Endothelial cell of umbilical vein (primary cell): ENCODE results near the gene SEZ6L. TPM values are rescaled to one million over a fixed set of nuclear protein-coding genes. Genes with fewer than 3 reads are reported as not detected.

ENCODE experiments used
- BruUV-seq: library from RNA; stranded (reverse); fragments of 400-500 nt; replicated peaks from 2 replicates; lab custom pipeline; 2021; lab: Mats Ljungman, UMichigan
- CTCF ChIA-PET: fragments of 300-600, 350-600 bp; sonication (Branson Sonifier 250); formaldehyde crosslinking; loops from one replicate; lab custom pipeline; 2021; ENCODE audit warnings: antibody characterized with exemption, inconsistent platforms; lab: Charles Lee
- POLR2A ChIA-PET: fragments of 300-600, 350-600 bp; sonication (Branson Sonifier 250); formaldehyde crosslinking; loops from one replicate; lab custom pipeline; 2021; ENCODE audit warnings: antibody characterized with exemption, inconsistent platforms; lab: Charles Lee
- DNase-seq: peaks from one replicate; pipeline ENCODE4 v3.0.0-alpha.2; 2011; ENCODE audit warnings: low read depth, low spot score
- FAIRE-seq: peaks from 2 replicates; lab custom pipeline; 2011; peaks lifted over from hg19 to GRCh38; lab: Jason Lieb, UNC
- H2AFZ ChIP-seq: 2 replicates; pipeline ENCODE4 v1.6.0; 2012; ENCODE audit warnings: low read depth, low read length, control low read depth, inconsistent platforms
- H3K27ac ChIP-seq: 2 replicates; pipeline ENCODE4 v1.5.1; 2011; ENCODE audit warnings: low read depth, mild to moderate bottlenecking, control low read depth, low read length, moderate library complexity; ENCODE audit not compliant: insufficient read depth
- H3K27me3 ChIP-seq, 2 experiments: 2 replicates each; pipeline versions ENCODE4 v1.6.0 to v1.6.1; 2011; ENCODE audit warnings: low read length in 2 of 2, mixed read lengths in 1 of 2; ENCODE audit not compliant: control insufficient read depth in 2 of 2, insufficient read depth in 2 of 2
- H3K36me3 ChIP-seq, 2 experiments: 2 replicates in 1 of 2; 3 replicates in 1 of 2; pipeline ENCODE4 v1.5.1; 2011; ENCODE audit warnings: low read length in 2 of 2, mild to moderate bottlenecking in 1 of 2, moderate library complexity in 1 of 2; ENCODE audit not compliant: control insufficient read depth in 2 of 2, insufficient read depth in 2 of 2; ENCODE audit errors: extremely low read depth in 1 of 2
- H3K4me1 ChIP-seq: 3 replicates; pipeline ENCODE4 v1.5.1; 2011; ENCODE audit warnings: mild to moderate bottlenecking, low read length; ENCODE audit not compliant: control insufficient read depth, insufficient read depth; ENCODE audit errors: extremely low read depth
- H3K4me2 ChIP-seq: 2 replicates; pipeline ENCODE4 v1.6.1; 2011; ENCODE audit warnings: low read length, control low read depth, mixed read lengths; ENCODE audit not compliant: insufficient read depth
- H3K4me3 ChIP-seq, 3 experiments: fragments of 200-600 bp in 1 of 3; sonication (generic), shearing (Covaris generic) in 1 of 3; replicated peaks in 1 of 3; 2 replicates each; pipeline ENCODE4 v1.5.1; 2011 to 2016; ENCODE audit warnings: control low read depth in 3 of 3, low read length in 3 of 3, mild to moderate bottlenecking in 2 of 3, inconsistent platforms in 1 of 3, low read depth in 1 of 3, moderate library complexity in 1 of 3; ENCODE audit not compliant: insufficient read depth in 1 of 3
- H3K79me2 ChIP-seq: 2 replicates; pipeline ENCODE4 v1.6.0; 2012; ENCODE audit warnings: low read length, inconsistent platforms; ENCODE audit not compliant: control insufficient read depth, insufficient read depth
- H3K9ac ChIP-seq: replicated peaks from 2 replicates; pipeline ENCODE3; 2011; ENCODE audit warnings: low read length, control low read depth; ENCODE audit not compliant: insufficient read depth; ENCODE audit errors: extremely low read depth
- H3K9me1 ChIP-seq: replicated peaks from 3 replicates; pipeline ENCODE4 v1.6.0; 2011; ENCODE audit warnings: mild to moderate bottlenecking, low read length; ENCODE audit not compliant: control insufficient read depth, insufficient read depth; ENCODE audit errors: extremely low read depth
- H3K9me3 ChIP-seq: replicated peaks from 2 replicates; pipeline ENCODE4 v1.5.1; 2012; ENCODE audit warnings: low read length, inconsistent platforms; ENCODE audit not compliant: control insufficient read depth, insufficient read depth
- H4K20me1 ChIP-seq: replicated peaks from 2 replicates; pipeline ENCODE3; 2011; ENCODE audit warnings: mild to moderate bottlenecking, low read length; ENCODE audit not compliant: control insufficient read depth, insufficient read depth; ENCODE audit errors: extremely low read depth
- CTCF ChIP-seq, 2 donors: IDR thresholded peaks; 1 replicate in 1 of 2; 2 replicates in 1 of 2; pipeline ENCODE4 v1.5.1; 2011; ENCODE audit warnings: low read length in 2 of 2, mild to moderate bottlenecking in 2 of 2, moderate library complexity in 2 of 2, control low read depth in 1 of 2, inconsistent platforms in 1 of 2, low read depth in 1 of 2; ENCODE audit not compliant: insufficient read depth in 1 of 2; ENCODE audit errors: extremely low read depth in 1 of 2
- EZH2 ChIP-seq: IDR thresholded peaks from 2 replicates; pipeline ENCODE4 v1.6.1; 2012; ENCODE audit warnings: borderline replicate concordance, low read depth, mild to moderate bottlenecking, moderate library complexity, low read length, inconsistent platforms; ENCODE audit not compliant: severe bottlenecking
- FOS ChIP-seq: IDR thresholded peaks from 2 replicates; pipeline ENCODE4 v1.6.1; 2011; ENCODE audit warnings: mild to moderate bottlenecking, low read length, moderate library complexity, borderline replicate concordance; ENCODE audit not compliant: insufficient read depth
- GATA2 ChIP-seq: IDR thresholded peaks from 2 replicates; pipeline ENCODE4 v1.7.0; 2011; ENCODE audit warnings: low read depth, mild to moderate bottlenecking, moderate library complexity, mixed read lengths, low read length; ENCODE audit not compliant: insufficient read length, insufficient read depth
- JUN ChIP-seq: IDR thresholded peaks from 2 replicates; pipeline ENCODE4 v1.6.1; 2011; ENCODE audit warnings: borderline replicate concordance, low read depth; ENCODE audit not compliant: insufficient read length, insufficient read depth
- MAX ChIP-seq: IDR thresholded peaks from 2 replicates; pipeline ENCODE4 v1.6.1; 2011; ENCODE audit not compliant: insufficient read depth, insufficient read length
- MYC ChIP-seq: IDR thresholded peaks from one replicate; pipeline ENCODE4 v1.6.1; 2011; ENCODE audit warnings: mild to moderate bottlenecking, low read depth, low read length
- POLR2A ChIP-seq: IDR thresholded peaks from 2 replicates; pipeline ENCODE4 v1.6.1; 2012; ENCODE audit warnings: low read depth, mild to moderate bottlenecking, control low read depth, low read length
- POLR2AphosphoS5 ChIP-seq: IDR thresholded peaks from 2 replicates; pipeline ENCODE4 v1.6.1; 2012; ENCODE audit warnings: low read depth, mild to moderate bottlenecking, control low read depth, low read length, moderate library complexity; ENCODE audit not compliant: insufficient read depth
- dilution Hi-C: fragments of 300-500 bp; cut with MboI; formaldehyde crosslinking; loops from one replicate; pipeline ENCODE4 v1.15.0; 2019; ENCODE audit warnings: low sequenced_read_pairs; ENCODE audit not compliant: extremely low pct_ligation_motif_present
- intact Hi-C: fragments of 100-400 bp; cut with micrococcal nuclease; formaldehyde crosslinking; loops from one replicate; pipeline ENCODE4 v1.10.0; 2022
- polyA plus RNA-seq, 4 experiments: library from polyadenylated mRNA; depleted of rRNA in 3 of 4; stranded (reverse) in 3 of 4; unstranded in 1 of 4; fragments of >200 nt; gene quantifications; 2 replicates each; pipeline versions ENCODE4 v1.2.1 to v1.2.3, GENCODE V29; 2011 to 2012; ENCODE audit warnings: missing spikeins in 1 of 4
- total RNA-seq: library from RNA; stranded (reverse); gene quantifications from 2 replicates; pipeline ENCODE4 v1.2.3, GENCODE V29; 2021

SEZ6L gene
- total and polyA plus RNA-seq, 2 donors (not counting 3 experiments of a cell fraction or from before 2014, with no cell fraction given): not detected

- no peaks in the 10 kb centered on the region for H3K4me1 ChIP-seq
- POLR2A ChIA-PET: no interaction called here
- H4K20me1 ChIP-seq: no peaks in the 10 kb centered on the region
- H3K9ac ChIP-seq: no peak overlapping the region
- TF ChIP-seq GATA2: no peak
- TF ChIP-seq MAX: no peak
- TF ChIP-seq MYC: no peak
- no peak for TF ChIP-seq JUN
- TF ChIP-seq POLR2AphosphoS5: no peak
- TF ChIP-seq FOS: no peak
- no peak for TF ChIP-seq POLR2A
- no peak for TF ChIP-seq EZH2
- no peak for TF ChIP-seq CTCF (IDR thresholded peaks at IDR 0.05; ENCODE audit: extremely low read depth in 1 of 2, insufficient read depth in 1 of 2, low read depth in 1 of 2, low read length in 2 of 2)
- no peaks in the 10 kb centered on the region for H3K36me3 ChIP-seq
- no peaks in the 10 kb centered on the region for H3K9me3 ChIP-seq
- no peak overlapping the region for H3K27ac ChIP-seq
- H3K4me2 ChIP-seq: no peak overlapping the region
- H3K4me3 ChIP-seq: no peak overlapping the region
- H3K27me3 ChIP-seq: peaks cover 11% of the 10 kb centered on the region in 2 experiments
- DNase-seq: no peak
- BruUV-seq: no TSS peak
- no peaks in the 10 kb centered on the region for H3K79me2 ChIP-seq
- CTCF ChIA-PET: no interaction called here
- no peak overlapping the region for H2AFZ ChIP-seq
- dilution Hi-C loops: no loop called here
- no peak for FAIRE-seq
- H3K9me1 ChIP-seq: no peaks in the 10 kb centered on the region
- intact Hi-C loops: no loop called here
Observed at GRCh38 chr22:26164174-26164573, 5.1 kb upstream of the SEZ6L start.
